CD4-positive, alpha-beta T cell treated with Interleukin-17A for 1 hour (primary cell): Measurements from ENCODE around the gene DDX19B.
"Not testable (repeated sequence)": the region's sequence is repeated elsewhere in the genome, so short reads cannot be mapped to it uniquely, and the experiment has no call there.

ENCODE experiments used
- DNase-seq: peaks from one replicate; pipeline ENCODE4 v3.0.0-alpha.2; 2020

Gene DDX19B

DNA sequence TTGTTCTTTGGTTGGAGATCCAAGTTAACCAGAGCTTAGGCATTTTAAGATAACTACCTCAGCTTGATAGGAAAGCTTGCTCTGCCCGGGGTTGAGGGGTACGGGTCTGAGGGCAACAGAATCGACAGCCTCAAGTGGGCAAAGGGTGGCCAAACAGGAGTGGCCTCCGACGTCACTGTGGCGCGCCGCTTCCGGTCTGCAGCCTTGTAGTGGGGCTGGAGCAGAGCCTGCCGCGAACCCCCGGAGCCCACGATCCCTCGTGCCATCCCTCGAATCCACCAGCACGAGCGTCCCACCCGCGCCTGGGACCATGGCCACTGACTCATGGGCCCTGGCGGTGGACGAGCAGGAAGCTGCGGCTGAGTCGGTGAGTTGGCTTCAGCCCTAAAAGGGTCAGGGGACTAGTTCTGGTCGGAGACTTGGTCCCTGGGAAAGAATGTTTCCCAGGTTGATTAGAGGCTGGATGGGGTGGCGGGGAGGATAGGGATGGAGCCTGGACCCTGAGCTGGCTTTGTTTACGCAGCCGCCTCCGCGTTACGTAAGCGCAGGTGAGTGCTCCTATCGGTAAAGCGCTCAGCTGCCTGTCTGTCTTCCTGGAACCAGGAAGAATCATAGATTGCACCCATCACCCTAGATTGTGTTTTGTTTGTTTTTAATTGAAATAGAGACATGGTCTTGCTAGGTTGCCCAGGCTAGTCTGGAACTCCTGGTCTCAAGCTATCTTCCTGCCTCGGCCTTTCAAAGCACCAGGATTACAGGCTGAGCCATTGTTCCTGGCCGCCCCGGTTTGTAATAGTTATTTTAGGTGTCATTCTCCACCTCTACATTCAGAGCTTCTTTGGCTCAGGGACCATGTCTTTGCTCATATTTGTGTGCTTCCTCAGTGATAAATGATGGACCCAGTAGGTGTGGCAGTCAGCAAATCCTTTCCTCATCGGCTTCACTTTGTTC, at the start of gene DDX19B:
Gene DDX19B (plus strand): TSS at position 199 of the 951 bp plus-strand sequence. CDS start 112 bp downstream, at position 311.
- DNase-seq: peak; percentile 66

DNA sequence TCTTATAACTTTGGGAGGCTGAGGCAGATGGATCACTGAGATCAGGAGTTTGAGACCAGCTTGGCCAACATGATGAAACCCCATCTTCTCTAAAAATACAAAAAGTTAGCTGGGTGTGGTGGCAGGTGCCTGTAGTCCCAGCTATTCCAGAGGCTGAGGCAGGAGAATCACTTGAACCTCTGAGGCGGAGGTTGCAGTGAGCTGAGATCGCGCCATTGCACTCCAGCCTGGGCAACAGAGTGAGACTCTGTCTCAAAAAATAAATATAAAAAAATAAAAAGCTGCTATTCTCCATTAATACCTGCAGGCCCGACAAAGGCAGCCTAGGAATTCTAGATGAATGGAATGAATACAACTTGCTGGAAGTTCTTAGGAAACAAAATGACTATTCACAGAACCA, 49.3 kb upstream of the DDX19B start:
- DNase-seq: not testable (repeated sequence)

GRCh38 chr16:70250748-70251628, 48.0 kb upstream of the DDX19B start:
- peak; percentile 21 for DNase-seq

DNA sequence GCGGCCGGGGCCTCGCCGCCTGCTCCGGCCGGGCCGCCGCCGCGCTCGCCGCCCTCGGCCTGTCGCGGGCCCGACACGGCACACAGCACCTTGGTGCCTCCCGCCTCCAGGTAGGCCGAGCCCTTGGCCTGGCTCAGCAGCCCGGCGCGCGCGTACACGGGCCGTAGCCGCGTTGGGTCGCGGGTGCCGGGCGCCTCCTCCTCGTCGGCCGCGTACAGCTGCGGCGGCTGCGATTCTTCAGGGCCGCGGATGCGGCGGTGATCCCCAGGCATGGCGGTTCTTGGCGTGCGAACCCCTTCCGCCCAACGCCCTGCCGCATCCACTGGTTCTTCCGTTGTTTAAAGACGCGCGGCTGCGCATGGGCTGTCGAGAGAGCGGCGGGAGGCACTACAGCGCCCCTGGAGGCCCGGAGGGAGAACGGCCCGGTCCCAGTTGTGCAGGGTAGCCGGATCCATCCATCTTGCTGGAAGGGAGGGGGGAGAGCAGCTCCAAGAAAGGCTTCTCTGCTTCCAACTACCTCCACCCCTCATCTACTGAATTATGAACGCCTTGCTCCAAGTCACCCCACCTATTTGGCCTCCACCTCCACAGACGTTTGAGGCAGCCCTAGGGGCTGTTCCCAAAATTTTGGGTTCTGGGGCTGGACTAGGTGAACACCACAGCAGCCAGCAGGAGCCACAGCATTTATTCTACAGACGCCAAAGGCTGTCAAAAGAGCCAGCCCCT, 47.2 kb upstream of the DDX19B start, which contains the start of gene EXOSC6:
Gene EXOSC6 (minus strand): TSS at position 312 of the 726 bp plus-strand sequence. CDS start 40 bp downstream, at position 272.
- DNase-seq: peak; percentile 93

DNA sequence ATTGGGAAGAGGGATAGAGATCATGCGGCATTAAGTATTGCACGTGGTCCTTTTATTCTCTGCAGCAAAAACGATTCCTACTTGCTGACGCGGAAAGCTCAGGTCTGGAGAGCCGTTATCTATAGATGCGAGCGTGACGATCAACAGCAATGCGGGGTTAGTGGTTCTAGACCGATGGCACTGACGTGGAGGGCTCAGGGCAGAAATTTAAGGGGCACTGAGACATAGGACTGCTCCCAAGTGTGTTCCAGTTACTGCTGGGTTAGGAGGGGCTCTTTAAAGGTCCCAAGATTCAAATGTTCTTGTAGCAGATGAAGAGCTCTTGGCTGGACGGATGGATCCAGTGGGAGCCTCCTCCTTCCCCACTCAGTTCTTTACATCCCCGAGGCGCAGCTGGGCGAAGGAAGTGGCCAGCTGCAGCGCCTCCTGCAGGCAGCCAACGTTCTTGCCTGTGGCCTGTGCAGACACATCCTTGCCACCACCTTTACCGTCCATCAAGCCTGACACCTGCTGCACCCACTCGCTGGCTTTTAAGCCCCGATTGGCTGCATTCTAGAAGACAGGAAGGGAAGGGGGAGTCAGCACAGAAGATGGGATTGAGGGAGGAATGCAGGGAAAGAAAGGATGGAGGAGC, 46.5 kb upstream of the DDX19B start:
- no peak for DNase-seq

DNA sequence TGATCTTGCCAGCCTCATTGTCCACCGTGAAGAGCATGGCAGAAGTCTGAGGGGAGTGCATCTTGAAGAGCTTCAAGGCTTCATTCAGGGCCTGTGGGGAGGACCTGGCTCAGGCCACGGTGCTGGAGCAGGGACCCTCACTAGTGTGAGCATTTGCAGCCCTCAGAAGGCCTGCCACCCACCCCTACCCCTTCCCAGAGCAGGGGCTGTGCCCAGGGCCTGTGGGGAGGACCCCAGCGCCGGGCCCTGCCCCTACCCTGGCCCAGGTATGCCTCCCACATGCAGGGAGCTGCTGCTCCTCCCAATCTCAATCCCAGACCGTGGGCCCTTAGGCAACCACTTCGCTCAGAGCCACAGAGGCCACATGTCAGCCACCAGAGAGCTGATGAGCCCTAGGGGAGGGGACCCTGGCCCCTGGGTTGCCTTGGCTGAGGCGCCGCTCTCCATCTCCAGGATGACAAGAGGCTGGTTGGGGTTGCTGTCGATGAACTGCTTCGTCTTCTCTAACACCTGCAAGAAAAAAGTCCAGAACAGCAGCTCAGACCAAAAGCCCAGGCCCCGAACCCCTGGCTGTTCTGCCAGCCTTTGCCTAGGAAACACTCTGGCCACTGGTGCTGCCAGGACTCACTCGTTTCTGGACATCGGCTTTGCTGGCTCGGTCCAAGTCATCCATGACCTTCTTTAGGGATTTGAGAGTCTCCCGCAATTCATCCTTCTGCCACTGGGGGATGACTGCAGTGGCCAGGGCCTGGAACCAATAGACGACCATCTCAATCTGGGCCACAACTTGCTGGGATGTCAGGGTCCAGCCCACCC, 45.5 kb upstream of the DDX19B start:
- peak; percentile 47 for DNase-seq

DNA sequence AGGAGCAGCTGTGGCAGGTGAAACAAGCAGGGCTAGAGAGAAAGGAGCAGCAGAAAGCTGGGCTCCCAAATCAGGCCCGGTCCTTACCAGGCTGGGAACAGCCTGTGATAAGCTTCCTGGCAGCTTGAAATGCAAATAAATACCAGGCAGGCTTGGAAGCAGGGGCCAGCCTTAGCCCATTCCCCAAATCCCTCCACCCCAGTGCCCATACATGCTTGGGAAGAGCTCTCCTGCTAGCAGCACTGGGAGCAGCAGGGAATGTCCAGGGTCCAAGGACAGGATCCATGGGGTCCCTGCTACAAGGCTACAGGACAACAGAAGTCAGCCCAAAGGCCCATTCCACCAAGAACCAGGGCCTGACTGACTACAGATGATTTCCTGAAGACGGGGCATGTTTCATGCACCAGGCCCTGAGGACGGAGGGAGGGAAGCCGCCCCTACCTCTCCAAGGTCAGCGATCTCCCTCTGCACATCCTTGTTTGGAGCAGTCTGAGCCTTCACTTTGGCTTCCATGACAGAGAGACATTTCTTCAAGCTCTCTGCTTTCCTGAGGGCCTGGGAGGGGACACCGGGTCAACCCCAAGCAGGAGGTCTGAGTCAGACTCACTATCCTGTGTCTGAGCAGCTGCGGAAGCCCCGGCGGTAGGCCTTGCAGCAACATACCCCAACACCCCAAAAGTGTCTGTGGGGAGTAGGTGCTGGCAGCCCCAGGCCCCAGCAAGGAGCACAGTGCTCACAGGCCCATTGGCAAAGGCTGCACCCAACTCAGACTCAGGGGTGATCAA, 44.6 kb upstream of the DDX19B start:
- DNase-seq: no peak

DNA sequence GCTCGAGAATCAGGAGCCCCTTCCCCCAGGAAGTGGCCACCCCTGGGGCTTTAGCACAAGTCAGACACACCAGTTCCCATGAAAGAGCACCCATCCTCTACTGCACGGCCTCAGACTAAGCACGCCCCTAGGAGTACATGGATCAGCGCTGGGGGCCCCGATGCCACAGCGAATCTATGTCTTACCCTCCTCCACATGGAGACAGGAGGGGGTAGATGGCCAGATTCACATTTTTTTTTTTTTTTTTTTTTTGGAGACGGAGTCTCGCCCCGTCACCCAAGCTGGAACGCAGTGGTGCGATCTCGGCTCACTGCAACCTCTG, 44.1 kb upstream of the DDX19B start:
- DNase-seq: no peak

DNA sequence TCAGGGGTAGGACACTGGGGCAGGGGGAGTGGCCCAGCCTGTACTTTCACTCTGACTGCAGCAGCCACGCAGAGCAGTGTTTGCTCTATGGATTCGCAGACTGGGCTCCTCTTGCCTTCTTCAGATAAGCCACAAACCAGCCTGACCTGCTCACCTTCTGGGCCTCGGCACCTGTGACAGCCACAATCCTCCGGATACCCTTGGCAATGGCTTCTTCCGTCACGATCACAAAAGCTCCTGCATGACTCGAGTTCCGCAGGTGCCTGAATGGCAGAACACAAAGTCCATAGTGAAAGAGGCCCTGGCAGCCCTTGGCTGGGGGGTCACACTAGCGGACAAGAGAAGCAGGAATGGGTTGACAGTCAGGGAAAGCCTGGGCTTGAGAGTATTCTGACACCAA, 43.4 kb upstream of the DDX19B start:
- DNase-seq: no peak

DNA sequence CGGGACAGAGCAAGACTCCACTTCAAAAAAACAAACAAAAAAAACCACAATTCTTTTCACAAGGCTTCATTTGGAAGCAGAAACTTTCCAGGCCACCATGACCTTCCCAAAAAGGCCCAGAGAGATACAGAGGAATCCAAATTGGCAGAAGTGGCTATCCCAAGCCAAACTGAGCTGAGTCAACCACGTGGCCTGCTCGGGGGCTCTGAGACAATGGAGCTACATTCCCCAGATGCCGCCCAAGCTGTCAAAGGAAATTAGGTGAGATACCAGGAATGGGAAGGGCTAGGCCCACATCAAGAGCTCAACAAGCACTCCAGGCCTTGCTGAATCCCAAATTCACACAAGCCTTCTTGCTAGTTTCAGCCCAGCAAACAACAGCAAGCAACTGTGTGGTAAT, 41.6 kb upstream of the DDX19B start:
- no peak for DNase-seq

DNA sequence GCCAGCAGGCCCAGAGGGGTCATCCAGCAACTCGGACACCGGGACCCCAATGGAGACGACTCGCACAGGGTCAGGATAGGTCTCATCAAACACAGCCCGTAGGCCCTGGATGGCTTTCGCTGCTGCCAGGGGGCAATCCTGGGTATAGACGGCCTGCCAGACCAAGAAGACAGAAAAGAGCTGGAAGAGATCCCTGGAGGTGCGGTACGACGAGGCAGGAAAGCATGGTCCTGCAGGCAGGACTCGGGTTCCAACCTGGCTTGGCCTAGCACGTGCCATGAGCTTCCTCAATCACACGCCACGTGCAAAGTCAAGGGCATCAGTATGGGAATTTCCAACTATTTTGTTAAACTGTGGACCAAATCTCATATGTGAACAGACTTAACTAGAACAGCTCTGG, 40.9 kb upstream of the DDX19B start:
- no peak for DNase-seq

DNA sequence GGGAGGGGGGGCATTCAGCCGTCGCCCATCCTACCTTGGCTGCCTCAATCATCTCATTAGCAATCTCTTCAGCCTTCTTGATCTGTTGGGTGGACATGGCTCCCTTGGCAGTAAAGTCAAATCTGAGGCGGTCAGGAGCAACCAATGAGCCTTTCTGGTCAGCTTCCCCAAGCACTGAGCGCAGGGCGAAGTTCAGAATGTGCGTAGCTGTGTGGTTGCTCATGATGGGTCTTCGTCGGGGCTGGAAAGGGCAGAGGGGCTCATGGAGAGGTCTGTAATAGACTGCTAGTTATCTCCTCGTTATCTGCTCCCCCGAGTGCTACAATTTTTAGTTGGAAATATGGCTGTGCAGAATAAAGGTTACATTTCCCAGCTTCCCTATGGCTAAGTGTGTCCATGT, 40.0 kb upstream of the DDX19B start:
- DNase-seq: no peak

DNA sequence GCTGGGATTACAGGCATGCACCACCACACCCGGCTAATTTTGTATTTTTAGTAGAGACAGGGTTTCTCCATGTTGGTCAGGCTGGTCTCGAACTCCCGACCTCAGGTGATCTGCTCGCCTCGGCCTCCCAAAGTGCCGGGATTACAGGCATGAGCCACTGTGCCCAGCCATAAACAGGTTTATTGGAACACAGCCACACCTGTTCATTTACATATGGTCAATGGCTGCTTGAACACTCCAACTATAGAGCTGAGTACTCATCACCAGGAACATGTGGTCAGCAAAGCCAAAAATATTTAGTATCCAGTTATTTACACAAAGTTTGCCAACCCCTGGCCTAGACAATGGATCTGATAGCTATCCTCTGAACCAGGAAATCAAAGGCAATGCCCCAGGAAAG, 39.1 kb upstream of the DDX19B start:
- not testable (repeated sequence) for DNase-seq

DNA sequence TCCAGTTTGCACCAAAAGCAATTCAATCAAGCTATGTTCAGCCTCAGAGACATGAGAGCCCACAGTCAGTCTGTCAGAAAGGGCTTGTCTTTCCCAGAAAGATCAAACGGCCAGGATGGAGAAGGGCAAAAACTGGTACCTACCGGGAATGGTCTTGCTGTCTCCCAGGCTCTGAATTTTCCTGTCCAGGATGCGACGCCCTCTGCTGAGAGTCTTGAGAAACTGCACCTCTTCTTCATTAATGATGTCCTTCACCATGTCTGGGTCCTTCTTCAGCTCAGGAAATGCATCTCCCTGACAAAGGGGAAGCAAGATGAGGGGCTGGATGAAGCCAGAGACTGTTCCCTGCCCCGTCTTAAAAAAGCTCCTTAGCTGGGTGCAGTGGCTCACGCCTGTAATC, 31.5 kb upstream of the DDX19B start:
- DNase-seq: peak; percentile 34

- not testable (repeated sequence) for DNase-seq
These were observed 31.1 kb upstream of the DDX19B start for GRCh38 chr16:70267922-70268321.

DNA sequence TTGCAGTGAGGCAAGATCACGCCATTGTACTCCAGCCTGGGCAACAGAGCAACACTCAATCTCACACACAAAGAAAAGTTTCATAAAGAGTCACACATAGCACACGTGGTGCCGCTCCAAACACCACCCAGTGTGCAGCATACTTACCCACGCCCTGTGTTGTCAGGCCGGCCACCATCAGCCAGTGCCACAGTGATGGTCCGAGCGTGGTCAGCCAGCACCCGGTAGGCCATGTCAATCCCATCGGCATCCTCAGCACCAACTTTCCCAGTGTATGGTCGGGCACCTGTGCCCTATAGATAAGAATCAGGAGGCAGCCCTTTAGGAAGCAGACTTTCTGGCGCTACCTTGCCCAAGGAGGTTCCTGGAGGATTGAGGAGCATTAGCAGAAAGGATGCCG, 29.5 kb upstream of the DDX19B start:
- DNase-seq: no peak

DNA sequence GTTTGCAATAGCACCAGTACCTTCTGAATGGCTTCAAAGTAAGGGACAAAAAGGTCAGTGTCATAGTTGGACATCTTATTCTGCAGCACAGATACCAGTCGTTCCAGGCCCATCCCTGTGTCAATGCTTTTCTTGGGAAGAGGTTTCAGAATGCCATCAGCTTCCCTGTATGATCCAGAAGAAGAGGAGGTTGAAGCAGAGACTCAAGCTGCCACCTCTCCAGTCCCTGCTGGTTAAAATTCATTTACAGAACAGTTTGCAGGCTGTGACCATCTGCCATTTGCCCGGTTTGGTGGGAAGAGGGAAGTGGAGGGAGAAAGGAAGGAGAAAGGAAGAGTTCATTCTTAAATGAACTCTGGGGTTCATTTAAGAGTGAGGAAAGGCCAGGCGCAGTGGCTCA, 28.8 kb upstream of the DDX19B start:
- no peak for DNase-seq

GRCh38 chr16:70271696-70272095, 27.3 kb upstream of the DDX19B start:
- no peak for DNase-seq

DNA sequence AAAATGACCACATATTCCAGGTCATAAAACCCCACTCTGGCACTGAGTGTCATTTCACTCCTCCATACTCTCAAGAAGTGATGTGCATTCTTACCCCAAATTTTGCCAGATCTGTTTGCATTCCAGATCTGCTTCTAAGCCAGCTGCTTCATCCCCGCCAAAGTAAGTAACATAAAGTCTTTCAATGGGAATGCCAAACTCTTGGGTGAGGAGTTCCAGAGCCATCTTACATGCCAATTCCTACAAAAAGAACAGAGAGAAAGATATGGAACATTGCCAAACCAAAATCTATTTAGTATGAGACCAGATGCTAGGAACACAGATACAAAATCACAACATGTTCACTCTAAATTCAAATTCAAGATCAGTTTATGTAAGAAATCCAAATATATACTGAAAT, 22.6 kb upstream of the DDX19B start:
- no peak for DNase-seq

DNA sequence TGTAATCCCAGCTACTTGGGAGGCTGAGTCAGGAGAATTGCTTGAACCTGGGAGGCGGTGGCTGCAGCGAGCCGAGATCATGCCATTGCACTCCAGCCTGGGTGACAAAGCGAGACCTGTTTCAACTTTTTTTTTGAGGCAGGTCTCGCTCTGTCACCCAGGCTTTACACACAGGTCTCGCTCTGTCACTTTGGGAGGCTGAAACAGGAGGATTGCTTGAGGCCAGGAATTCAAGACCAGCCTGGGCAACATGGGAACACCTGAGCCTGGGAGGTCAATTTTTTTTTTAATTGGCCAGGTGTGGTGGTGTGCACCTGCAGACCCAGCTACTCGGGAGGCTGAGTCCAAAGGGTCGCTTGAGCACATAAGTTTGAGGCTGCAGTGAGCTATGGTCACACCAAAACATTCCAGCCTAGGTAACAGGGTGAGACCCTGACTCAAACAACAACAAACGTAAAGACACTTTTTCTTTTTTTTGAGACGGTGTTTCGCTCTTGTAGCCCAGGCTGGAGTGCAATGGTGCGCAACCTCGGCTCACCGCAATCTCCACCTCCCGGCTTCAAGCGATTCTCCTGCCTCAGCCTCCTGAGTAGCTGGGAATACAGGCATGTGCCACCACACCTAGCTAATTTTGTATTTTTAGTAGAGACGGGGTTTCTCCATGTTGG, 11.5 kb upstream of the DDX19B start:
- not testable (repeated sequence) for DNase-seq
